Lower leg skin (tissue), 4 donors: ENCODE data around the gene LKAAEAR1. TPM values are rescaled to one million over a fixed set of nuclear protein-coding genes. Genes with fewer than 3 reads are reported as not detected.

Source experiments
- DNase-seq, 2 donors: peaks; one replicate each; pipeline ENCODE4 v3.0.0-alpha.2; 2019; ENCODE audit warnings: low spot score in 2 of 2
- H3K4me3 ChIP-seq: fragments of 200-600 bp; sonication (generic); 2 replicates; pipeline ENCODE4 v1.5.1; 2017; ENCODE audit warnings: mild to moderate bottlenecking, low read depth; ENCODE audit not compliant: poor library complexity, severe bottlenecking
- POLR2A ChIP-seq, 2 donors: fragments of 450-650 bp; IDR thresholded peaks; one replicate each; pipeline ENCODE4 v1.6.1; 2016 to 2017; ENCODE audit warnings: antibody characterized with exemption in 2 of 2, mild to moderate bottlenecking in 1 of 2, moderate library complexity in 1 of 2
- WGBS, 2 donors: methylation state at CpG; one replicate each; pipeline ENCODE4 v1.1.5; 2018; 5-methylcytosine and 5-hydroxymethylcytosine counted together
- intact Hi-C: fragments of 100-400 bp; cut with DNase I; formaldehyde crosslinking; loops from one replicate; pipeline ENCODE4 v1.15.0; 2023; ENCODE audit warnings: low total_unique reads
- total RNA-seq, 4 donors: library from RNA; depleted of rRNA; stranded (reverse); fragments of >200 nt; gene quantifications; one replicate each; pipeline ENCODE4 v1.1.0, GENCODE V29; 2016
- TF ChIP-seq, protein P1 (sequence below), 3 donors: fragments of 450-650 bp; IDR thresholded peaks; one replicate each; pipeline ENCODE4 v1.5.1; 2016; ENCODE audit warnings: antibody characterized with exemption in 3 of 3, mild to moderate bottlenecking in 3 of 3, moderate library complexity in 2 of 3

LKAAEAR1 gene
- total RNA-seq, 4 donors from 2014 or later = 0.91 TPM; not detected in 3

DNA sequence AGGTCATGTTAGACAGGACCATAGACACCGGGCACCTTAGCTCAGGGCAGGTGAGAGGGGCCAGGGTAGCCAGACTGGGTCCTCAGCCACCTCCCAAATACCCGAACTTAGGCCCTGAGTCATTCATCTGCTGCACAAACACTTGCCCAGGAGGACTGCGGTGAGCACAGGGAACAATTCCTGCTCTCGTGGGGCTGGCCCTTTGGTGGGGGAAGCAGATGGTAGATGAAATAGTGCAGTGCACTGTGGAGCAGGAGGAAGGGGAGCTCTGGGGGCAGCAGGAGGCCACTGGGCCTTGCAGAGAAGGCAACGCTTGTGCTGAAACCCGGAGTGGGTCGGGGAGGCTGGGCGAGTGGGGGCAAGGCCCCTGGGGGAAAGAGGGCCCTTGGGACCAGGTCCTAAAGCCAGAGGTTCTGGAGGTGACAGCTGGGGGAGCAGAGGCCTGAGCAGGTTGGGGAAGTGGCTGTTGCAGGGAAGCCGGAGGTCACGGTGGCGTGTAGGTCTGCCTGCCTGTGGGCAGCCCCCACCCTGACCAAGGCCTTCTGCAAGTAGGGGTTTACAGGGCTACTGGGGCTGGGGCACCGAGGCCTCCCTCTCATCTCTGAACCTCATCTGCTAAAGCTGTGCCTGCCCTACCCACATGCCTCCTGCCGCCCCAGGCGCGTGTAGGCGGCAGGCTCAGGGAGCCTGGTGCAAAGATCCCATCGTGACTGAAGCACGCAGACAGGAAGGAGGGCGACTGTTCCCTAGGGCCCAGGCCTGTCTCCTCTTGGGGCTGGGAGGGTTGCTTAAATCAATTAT, 27.8 kb upstream of the LKAAEAR1 start:
- WGBS, 2 donors = 76 to 78% methylated on average over 19 of the region's 19 CpGs
- intact Hi-C loops = no loop called here
- H3K4me3 ChIP-seq = no peak overlapping the region
- peak in 1 of 2 donors; percentile 81 for DNase-seq
- TF ChIP-seq POLR2A (IDR thresholded peaks at IDR 0.05) = no peak
- TF ChIP-seq, protein P1, sequence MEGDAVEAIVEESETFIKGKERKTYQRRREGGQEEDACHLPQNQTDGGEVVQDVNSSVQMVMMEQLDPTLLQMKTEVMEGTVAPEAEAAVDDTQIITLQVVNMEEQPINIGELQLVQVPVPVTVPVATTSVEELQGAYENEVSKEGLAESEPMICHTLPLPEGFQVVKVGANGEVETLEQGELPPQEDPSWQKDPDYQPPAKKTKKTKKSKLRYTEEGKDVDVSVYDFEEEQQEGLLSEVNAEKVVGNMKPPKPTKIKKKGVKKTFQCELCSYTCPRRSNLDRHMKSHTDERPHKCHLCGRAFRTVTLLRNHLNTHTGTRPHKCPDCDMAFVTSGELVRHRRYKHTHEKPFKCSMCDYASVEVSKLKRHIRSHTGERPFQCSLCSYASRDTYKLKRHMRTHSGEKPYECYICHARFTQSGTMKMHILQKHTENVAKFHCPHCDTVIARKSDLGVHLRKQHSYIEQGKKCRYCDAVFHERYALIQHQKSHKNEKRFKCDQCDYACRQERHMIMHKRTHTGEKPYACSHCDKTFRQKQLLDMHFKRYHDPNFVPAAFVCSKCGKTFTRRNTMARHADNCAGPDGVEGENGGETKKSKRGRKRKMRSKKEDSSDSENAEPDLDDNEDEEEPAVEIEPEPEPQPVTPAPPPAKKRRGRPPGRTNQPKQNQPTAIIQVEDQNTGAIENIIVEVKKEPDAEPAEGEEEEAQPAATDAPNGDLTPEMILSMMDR (IDR thresholded peaks at IDR 0.05) = no peak

DNA sequence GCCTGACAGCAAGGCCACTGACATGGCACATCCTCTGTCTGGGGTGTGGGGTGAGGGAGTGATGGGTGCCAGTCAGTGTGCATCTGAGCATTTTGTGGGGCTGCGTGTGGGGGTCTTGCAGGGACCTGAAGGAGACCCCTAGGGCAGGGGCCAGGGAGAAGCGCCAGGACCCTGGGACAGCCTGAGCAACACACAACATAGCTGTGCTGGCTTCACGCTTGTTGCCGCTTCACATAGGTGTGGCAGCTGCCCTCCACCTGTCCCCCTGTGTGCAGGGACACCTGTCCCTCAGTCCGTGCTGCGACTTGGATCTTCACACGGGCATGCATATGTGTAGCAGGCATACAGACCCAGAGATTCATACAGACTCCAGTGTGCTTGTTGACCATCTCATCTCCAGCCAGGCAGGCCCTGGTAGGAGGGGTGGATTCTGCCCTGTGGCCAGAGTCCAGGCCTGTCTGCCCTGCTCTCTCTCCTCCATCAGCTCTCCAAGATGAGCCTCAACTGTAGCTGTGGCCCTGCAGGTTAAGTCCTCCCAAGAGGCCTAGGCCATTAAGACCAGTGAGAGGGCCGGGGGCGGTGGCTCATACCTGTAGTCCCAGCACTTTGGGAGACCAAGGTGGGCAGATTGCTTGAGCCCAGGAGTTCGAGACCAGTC, 26.3 kb upstream of the LKAAEAR1 start:
- no peak for TF ChIP-seq POLR2A (IDR thresholded peaks at IDR 0.05)
- TF ChIP-seq, protein P1 (IDR thresholded peaks at IDR 0.05) = no peak
- intact Hi-C loops = no loop called here
- H3K4me3 ChIP-seq = no peak overlapping the region
- DNase-seq = peak in 1 of 2 donors; percentile 54
- WGBS, 2 donors = 91 to 94% methylated on average over 10 of the region's 10 CpGs

DNA sequence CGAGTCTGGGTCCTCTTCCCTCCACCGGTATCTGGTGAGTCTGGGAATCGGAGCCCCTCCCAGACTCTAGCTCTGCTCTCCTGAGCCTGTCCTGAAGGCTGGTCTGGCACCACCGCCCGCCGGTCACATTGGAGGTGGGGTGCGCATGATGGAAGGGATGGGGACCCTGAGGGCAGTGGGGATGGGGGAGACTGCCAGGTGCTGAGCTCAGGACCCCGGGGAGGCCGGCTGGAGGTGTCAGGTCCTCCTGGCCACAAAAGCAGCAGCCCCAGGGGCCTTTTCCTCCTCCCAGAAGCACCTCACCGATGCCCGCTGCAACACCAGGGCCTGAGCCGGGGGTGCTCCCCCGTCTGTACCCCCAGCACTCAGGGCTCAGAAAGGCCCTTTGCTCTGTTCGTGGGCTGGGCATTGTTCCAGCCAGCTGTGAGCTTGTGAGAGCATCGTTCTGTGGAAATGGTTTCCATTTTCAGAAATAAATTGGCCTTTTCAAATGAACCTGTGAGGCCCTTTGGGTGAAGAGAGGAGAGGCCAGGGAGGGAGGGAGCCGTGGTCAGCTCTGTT, 25.7 kb upstream of the LKAAEAR1 start:
- TF ChIP-seq POLR2A (IDR thresholded peaks at IDR 0.05) = no peak
- TF ChIP-seq, protein P1 (IDR thresholded peaks at IDR 0.05) = no peak
- 65 to 72% methylated on average over 13 of the region's 16 CpGs for WGBS, 2 donors
- intact Hi-C loops = no loop called here
- peak in 1 of 2 donors; percentile 78 for DNase-seq
- H3K4me3 ChIP-seq = no peak overlapping the region

DNA sequence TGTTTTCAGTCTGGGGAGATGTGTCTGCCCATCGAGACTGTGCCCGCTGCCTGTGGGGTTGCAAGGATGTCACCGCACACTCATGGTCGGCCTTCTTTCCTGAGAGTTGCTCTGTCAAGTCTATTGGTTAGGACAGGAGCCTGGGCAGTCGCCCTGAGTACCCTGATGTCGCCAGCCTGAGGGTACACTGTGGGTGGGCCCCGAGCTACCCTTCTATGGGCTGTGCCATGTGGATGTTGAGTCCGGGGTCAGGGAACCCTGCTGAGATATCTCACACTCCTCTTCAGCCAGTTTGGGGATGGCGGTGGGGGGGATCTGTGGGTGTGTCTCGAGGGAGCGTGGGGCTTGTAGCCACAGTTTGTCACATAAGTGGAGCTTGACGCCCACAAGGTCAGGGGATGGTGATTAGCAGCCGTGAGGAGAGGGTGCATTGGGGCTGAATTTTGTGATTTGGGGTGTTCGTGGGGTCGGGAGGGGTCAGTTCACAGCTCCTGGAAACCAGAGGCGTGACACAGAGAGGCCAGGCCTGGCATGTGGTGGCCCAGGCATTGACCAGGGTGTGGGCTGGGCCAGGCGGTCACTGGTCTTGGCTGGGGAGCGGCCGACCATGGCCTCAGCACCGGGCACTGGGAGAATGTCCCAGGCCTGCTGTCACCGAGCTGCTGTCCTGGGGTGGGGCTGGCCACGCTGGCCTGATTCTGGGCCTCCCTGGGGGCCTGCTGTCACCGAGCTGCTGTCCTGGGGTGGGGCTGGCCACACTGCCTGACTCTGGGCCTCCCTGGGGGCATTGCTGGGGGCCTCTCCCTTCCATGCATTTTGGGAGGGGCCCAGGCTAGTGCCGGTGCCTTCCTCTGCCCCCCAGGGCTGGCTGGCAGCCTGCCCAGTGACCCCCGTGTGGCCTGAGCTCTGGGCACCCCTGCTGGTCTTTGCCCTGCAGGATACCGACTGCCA, 24.8 kb upstream of the LKAAEAR1 start:
- DNase-seq = peak in 1 of 2 donors; percentile 76
- WGBS, 2 donors = 82 to 83% methylated on average over 22 of the region's 26 CpGs
- no peak overlapping the region for H3K4me3 ChIP-seq
- intact Hi-C loops = no loop called here
- no peak for TF ChIP-seq POLR2A (IDR thresholded peaks at IDR 0.05)
- TF ChIP-seq, protein P1 (IDR thresholded peaks at IDR 0.05) = no peak

DNA sequence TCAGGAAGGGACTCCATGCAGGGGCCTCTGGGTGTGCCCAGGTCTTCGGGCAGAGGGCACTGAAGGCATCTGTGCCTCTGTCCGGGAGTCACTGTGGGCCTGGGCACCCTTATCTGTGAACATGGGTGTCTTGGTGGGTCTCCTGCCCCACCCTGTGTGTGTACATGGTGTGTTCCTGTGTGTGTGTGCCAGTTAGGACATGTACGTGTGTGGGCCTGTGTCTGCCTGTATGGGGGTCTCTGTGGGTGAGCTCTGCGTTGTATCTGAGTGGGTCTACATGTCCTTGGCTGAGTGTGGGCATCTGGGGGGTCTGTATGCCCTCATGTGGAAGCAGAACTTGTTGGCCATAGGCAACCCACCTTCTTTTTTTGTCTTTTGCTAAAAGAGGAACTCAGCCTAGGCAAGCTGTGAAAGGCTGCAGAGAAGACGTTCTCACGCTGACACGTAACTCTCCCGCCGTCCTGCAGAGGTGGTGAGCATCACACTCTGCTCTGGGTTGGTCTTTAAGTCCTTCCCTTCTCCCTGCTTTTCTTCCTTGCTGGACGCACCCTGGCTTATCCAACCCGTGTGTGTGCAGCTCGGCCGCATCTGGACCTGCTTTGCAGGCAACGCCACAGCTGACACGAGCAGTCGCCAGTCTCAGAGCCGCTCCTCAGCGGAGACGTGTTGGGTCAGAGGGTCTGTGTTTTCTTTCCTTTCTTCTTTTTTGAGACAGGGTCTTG, 23.7 kb upstream of the LKAAEAR1 start:
- intact Hi-C loops = no loop called here
- TF ChIP-seq POLR2A (IDR thresholded peaks at IDR 0.05) = no peak
- no peak overlapping the region for H3K4me3 ChIP-seq
- peak in 1 of 2 donors; percentile 77 for DNase-seq
- 60 to 63% methylated on average over 18 to 19 of the region's 19 CpGs for WGBS, 2 donors
